LNCAP (cell line): ENCODE measurements around the gene FANCE.

Experiments used
- TF ChIP-seq, protein P1 (sequence below): fragments of 450-650 bp; IDR thresholded peaks from 2 replicates; pipeline ENCODE4 v1.5.1; 2017; ENCODE audit warnings: mild to moderate bottlenecking

FANCE gene

GRCh38 chr6:35473075-35473849 is 21.1 kb downstream of the FANCE start:
- TF ChIP-seq, protein P1, sequence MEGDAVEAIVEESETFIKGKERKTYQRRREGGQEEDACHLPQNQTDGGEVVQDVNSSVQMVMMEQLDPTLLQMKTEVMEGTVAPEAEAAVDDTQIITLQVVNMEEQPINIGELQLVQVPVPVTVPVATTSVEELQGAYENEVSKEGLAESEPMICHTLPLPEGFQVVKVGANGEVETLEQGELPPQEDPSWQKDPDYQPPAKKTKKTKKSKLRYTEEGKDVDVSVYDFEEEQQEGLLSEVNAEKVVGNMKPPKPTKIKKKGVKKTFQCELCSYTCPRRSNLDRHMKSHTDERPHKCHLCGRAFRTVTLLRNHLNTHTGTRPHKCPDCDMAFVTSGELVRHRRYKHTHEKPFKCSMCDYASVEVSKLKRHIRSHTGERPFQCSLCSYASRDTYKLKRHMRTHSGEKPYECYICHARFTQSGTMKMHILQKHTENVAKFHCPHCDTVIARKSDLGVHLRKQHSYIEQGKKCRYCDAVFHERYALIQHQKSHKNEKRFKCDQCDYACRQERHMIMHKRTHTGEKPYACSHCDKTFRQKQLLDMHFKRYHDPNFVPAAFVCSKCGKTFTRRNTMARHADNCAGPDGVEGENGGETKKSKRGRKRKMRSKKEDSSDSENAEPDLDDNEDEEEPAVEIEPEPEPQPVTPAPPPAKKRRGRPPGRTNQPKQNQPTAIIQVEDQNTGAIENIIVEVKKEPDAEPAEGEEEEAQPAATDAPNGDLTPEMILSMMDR, result no peak

GRCh38 chr6:35473850-35474130 is 21.7 kb downstream of the FANCE start:
- TF ChIP-seq, protein P1, result no peak

GRCh38 chr6:35474131-35474941 is 22.2 kb downstream of the FANCE start:
- TF ChIP-seq, protein P1, result no peak

DNA sequence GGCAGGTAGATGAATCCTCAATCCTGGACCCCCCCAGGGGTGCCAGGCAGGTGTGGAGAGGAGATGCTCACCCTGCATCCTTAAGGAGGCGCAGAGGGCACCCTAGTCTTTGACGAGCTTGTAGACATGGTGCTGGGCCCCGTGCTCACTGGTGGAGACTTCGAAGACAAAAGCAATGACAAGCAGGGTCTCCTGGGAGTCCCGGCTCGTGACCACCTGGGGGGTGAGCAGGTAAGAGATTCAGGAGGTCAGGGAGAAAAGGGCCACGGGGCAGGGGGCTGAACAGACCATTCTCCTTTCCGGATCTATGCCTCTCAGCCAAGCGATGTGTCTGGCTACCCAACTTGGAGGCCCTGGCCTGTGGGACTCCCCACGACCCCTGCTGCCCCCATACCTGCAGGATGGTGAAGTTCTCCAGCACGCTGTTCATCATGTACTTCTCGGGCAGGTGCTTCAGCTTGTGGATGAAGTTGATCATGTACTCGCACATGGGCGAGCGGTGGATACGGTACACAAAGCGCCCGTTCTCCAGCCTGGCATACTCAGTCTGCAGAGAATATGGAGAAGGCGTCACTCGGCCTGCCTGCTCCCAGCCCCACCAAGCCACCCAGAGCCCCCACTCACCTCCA is 22.9 kb downstream of the FANCE start:
- TF ChIP-seq, protein P1, result no peak

DNA sequence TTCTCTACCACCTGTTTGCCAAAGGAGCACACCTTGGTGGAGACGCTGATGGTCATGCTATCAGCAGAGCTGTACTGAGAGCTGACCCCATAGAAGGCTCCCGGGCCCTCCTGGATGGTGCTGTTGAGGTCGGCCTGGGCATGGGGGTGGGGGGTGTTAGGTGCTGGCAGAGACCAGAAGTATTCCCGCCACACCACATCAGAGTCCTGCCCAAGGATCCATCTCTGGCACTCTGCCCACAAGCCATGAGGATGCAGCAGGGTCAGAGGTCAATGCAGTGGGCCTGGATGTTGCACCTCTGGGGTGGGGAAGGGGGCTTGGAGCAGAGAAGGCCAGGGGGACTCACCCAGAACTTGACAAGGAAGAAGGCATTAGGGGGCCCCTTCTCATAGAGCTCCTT is 23.4 kb downstream of the FANCE start:
- TF ChIP-seq, protein P1, result no peak

DNA sequence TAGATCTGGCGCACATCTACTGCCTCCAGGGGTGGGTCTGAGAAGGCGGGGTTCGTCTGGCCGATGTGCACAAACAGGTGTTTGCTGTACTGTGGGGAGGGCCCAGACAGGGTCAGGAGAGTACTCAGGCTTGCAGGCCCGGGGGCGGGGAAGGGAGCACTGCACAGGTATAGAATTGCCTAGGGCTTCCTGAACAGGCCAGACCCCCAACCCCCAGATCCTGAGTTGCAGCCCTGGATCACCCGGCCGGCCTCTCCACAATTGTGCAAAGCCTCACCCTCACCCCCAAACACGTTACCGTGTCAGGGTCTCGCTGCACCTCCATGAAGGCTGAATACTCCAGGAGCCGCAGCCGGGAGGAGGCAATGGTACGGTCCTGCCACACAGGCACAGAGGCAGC is 23.9 kb downstream of the FANCE start:
- TF ChIP-seq, protein P1, result no peak

DNA sequence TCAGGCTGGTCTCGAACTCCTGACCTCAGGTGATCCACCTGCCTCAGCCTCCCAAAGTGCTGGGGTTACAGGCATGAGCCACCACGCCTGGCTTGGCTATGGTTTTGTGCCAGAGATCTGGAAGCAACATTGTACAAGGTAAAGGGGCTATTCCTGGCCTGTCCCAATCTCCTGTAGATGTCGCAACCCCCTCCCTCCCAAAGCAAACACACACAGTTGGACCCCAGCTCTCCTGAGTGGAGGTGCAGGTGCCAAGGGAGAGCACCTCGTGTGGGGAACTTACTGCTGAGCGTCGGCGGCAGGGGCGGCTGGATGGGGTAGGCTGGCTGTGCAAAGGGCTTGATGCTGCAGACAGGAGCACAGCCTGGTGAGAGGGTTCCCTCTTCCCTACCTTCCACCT is 24.9 kb downstream of the FANCE start:
- TF ChIP-seq, protein P1, result no peak
